Fibroblast of skin of right quadriceps (primary cell): ENCODE measurements around the gene TAF11L14.
"Not testable (repeated sequence)": the region's sequence is repeated elsewhere in the genome, so short reads cannot be mapped to it uniquely, and the experiment has no call there.

Source experiments
- DNase-seq: peaks from one replicate; pipeline ENCODE4 v3.0.0-alpha.2; 2013

The TAF11L14 gene

GRCh38 chr5:17634160-17634559 is at the start of gene TAF11L14:
TSS of gene TAF11L14 (plus strand) at chr5:17634460.
- no peak for DNase-seq

- DNase-seq: not testable (repeated sequence)
These were observed 48.6 kb upstream of the TAF11L14 start, which contains the start of gene TAF11L7 for GRCh38 chr5:17585658-17586057. TSS of gene TAF11L7 (minus strand) at chr5:17585758.

- DNase-seq: not testable (repeated sequence)
These were observed 43.4 kb upstream of the TAF11L14 start, which contains the start of gene TAF11L8 for GRCh38 chr5:17590860-17591259. TSS of gene TAF11L8 (minus strand) at chr5:17590960.

GRCh38 chr5:17594255-17594654 is 40.0 kb upstream of the TAF11L14 start, which contains the start of gene TAF11L9:
TSS of gene TAF11L9 (minus strand) at chr5:17594394.
- not testable (repeated sequence) for DNase-seq

GRCh38 chr5:17597728-17598127 is 36.5 kb upstream of the TAF11L14 start, which contains the start of gene TAF11L10:
TSS of gene TAF11L10 (minus strand) at chr5:17597828.
- DNase-seq: not testable (repeated sequence)

GRCh38 chr5:17603880-17604279 is 30.4 kb upstream of the TAF11L14 start, which contains the start of gene TAF11L11:
TSS of gene TAF11L11 (plus strand) at chr5:17604183.
- not testable (repeated sequence) for DNase-seq

- DNase-seq: no peak
These were observed 29.3 kb upstream of the TAF11L14 start for GRCh38 chr5:17604951-17605350.

GRCh38 chr5:17607461-17607860 is 26.8 kb upstream of the TAF11L14 start:
- DNase-seq: not testable (repeated sequence)

GRCh38 chr5:17610092-17610491 is 24.2 kb upstream of the TAF11L14 start, which contains the start of gene TAF11L12:
TSS of gene TAF11L12 (plus strand) at chr5:17610392.
- DNase-seq: not testable (repeated sequence)

- DNase-seq: no peak
These were observed 19.2 kb upstream of the TAF11L14 start for GRCh38 chr5:17614872-17615605.

GRCh38 chr5:17619354-17619753 is 14.9 kb upstream of the TAF11L14 start:
- no peak for DNase-seq

- DNase-seq: no peak
These were observed 13.6 kb upstream of the TAF11L14 start for GRCh38 chr5:17620627-17621026.

- no peak for DNase-seq
These were observed 8.6 kb upstream of the TAF11L14 start for GRCh38 chr5:17625686-17626085.

- DNase-seq: not testable (repeated sequence)
These were observed 2.5 kb upstream of the TAF11L14 start, which contains the start of gene TAF11L13 for GRCh38 chr5:17631788-17632187. TSS of gene TAF11L13 (plus strand) at chr5:17632088.

- DNase-seq: not testable (repeated sequence)
These were observed 15.0 kb downstream of the TAF11L14 start for GRCh38 chr5:17649232-17649631.

- not testable (repeated sequence) for DNase-seq
These were observed 21.0 kb downstream of the TAF11L14 start for GRCh38 chr5:17655201-17655759.

GRCh38 chr5:17655921-17656320 is 21.7 kb downstream of the TAF11L14 start:
- no peak for DNase-seq

- DNase-seq: no peak
These were observed 28.9 kb downstream of the TAF11L14 start for GRCh38 chr5:17663182-17663581.

- DNase-seq: no peak
These were observed 31.6 kb downstream of the TAF11L14 start for GRCh38 chr5:17665836-17666235.

GRCh38 chr5:17666726-17667235 is 32.5 kb downstream of the TAF11L14 start:
- DNase-seq: no peak

- no peak for DNase-seq
These were observed 36.1 kb downstream of the TAF11L14 start for GRCh38 chr5:17670353-17670752.

- no peak for DNase-seq
These were observed 44.6 kb downstream of the TAF11L14 start for GRCh38 chr5:17678751-17679324.

GRCh38 chr5:17679597-17680203 is 45.4 kb downstream of the TAF11L14 start:
- no peak for DNase-seq
